UCSD-AML1 (cell line): ENCODE data around the gene ASB18.

Experiments used
- DNase-seq: peaks from one replicate; lab custom pipeline; 2025; ENCODE audit not compliant: unreplicated experiment; lab: John Stamatoyannopoulos, UW

Gene ASB18

DNA sequence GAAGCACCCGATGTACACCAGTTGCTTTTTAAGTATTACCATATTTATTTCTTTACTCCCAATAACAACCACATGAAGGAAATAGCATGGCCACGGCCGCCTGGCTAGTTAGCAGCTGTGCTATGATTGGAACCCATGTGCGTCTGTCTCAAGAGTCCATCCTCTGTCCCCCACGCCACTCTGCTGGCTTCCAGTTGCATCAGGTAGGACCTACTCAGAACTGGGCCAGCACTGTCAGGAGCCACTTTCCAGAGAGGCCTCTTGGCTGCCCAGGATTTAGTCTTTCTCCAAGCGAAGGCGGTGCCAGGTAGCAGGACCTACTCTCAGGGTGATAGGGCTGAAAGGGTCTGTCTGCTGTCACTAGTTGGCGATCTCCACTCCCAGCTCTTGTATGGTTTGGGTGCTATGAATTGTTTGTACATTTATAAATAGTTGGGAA lies 22.1 kb downstream of the ASB18 start:
- no peak for DNase-seq

DNA sequence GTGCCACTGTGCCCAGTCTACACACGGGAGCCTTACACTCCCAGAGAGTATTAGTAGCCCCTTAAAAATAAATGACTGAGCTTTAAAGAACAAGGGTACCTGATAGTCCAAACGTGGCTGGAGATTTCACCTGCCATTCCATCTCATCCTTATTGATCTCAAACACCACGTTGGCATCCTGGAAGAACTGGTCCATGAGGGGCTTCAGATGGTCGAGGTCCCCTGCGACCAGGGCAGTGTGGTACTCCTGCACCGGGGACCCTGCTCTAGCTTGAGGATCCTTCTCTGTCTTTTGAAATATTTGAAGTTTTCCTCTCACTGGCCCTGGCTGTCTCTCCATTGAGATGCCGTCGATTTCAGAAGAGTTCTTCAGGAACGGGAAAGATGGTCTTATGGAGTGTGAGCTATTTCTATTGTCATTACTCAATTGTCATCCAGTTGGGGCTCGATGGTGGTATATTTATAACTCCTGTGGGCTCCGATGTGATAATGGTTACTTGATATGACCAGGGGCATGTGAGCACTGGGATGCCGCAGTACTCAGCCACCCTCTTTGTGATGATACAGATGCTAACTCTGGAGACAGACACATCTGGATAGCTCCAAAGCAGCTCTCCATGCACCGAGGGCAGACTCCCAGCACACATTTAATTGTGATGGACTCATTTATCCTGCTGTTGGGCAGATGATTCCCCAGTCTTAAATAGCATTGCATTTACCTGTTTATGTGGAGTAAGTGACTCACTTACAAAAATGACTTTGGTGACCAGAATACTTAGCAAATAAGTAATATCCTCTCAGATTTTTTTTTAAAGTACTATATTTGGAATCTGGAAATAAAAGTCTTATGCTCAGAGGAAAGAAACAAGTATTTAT lies 22.8 kb downstream of the ASB18 start:
- DNase-seq = no peak

DNA sequence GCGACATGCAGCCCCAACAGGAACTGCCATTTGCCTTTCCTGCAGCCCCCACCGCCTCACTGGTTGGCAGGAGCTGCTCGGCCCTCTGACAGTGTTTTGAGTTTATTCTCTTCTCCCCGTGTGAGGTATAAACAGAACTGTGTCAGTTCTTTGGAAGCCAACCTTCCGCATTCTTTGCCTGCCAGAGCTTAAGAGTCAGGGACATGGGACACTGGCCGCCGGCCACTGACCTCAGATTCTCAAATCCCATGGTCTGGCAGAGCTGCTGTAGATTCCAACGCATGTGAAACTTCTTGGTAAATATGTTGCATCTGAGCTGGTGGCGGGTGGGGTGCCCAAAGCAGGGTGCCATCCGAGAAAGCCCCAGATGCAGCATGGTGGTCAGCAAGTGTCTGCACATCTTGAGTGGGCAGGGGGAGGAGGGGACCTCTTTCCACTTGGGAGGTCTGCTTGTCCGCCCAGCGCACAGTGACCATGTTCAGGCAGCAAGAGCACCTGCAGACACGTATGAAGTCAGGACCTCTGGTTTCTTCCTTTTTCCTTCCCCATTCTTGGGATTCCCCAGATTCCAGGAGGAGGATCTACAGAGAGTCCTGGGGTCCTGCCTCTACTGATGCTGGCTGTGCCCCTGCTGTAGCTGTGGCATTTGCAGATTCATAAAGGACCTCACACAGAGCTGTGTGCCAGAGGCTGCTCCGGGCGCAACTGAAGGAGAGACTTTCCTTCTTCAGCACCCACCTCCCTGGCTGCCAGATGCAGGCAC lies 23.8 kb downstream of the ASB18 start:
- no peak for DNase-seq

DNA sequence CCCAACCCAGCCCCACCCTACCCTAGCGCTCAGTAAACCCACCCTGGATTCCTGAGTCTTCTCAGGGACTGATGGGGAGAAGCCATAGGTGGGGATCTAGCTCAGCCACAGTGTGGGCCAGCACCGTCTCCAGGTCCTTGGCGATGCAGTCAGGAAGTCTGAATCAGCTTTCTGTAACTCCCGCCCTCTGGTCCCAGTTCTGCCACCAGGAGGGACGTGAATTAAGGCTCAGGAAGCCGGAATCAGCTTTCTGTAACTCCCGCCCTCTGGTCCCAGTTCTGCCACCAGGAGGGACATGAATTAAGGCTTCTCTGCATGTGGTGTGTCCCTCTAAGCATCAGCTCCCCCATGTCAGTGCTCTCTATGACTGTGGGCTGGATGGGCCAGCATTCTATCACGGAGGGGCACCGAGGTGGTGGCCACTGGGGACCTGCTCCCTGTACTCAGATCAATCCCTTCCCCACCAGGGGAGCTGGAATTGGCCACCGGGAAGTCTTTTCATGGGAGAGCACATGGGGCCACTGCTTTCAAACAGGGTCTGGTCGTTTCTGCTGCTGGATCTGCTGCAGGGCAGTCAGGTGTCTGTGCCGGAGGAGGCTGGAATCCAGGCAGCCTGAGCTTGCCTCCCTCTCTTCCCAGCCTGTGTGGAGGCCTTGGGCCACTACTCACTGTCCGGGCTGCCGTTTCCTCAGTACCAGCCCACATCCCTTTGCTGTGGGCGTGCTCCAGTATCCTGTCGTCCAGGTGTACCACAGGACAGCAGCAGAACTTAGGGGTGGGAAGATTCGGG lies 24.7 kb downstream of the ASB18 start:
- DNase-seq = no peak

DNA sequence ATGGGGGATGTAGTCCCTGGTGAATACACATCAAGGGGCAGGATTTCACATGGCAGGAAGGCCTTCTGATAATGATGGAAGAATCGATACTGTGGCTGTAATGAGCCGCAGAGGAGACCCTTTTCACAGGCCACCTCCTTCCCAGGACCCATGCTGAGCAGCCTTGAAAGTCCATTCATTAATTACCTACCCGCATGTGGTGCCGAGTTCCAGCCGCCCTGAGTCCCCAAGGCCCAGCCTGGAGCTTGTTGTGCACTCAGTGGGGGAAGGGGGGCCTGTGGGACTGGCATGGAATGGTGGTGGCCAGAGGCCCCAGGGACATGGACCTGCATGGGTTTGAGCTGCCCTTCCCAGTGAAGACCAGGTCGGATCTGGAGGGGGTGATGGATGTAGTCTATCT lies 25.5 kb downstream of the ASB18 start:
- DNase-seq = no peak

DNA sequence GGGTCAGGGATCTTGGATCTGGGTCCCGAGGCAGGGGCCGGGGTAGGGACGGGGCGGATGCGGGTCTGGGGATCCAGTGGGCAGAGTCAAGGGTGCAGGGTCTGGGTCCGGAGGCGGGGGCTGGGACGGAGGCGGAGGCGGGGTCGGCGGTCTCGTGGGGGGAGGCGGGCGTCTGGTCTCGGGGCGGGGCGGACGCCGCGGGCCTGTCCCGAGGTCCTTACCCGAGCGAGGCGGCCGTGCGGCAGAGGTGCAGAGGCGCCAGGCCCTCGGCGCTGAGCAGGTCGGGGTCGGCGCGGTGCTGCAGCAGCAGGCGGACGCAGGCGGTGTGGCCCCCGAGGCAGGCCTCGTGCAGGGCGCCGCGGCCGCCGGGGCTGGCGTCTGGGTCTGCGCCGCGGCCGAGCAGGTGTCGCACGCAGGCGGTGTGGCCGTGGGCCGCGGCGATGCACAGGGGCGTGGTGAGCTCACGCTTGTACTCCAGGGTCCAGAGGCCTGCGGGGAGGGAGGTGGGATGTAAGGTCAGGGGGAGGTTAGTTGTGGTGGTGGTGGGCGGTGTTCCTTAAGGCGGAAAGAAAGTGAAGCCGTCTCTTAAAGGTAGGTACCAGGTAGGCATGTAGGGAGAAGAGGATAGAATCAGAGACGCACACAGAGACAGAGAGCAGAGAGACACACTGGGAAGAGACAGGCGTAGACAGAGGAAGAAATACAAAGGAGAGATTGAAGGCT lies 26.6 kb downstream of the ASB18 start:
- no peak for DNase-seq

DNA sequence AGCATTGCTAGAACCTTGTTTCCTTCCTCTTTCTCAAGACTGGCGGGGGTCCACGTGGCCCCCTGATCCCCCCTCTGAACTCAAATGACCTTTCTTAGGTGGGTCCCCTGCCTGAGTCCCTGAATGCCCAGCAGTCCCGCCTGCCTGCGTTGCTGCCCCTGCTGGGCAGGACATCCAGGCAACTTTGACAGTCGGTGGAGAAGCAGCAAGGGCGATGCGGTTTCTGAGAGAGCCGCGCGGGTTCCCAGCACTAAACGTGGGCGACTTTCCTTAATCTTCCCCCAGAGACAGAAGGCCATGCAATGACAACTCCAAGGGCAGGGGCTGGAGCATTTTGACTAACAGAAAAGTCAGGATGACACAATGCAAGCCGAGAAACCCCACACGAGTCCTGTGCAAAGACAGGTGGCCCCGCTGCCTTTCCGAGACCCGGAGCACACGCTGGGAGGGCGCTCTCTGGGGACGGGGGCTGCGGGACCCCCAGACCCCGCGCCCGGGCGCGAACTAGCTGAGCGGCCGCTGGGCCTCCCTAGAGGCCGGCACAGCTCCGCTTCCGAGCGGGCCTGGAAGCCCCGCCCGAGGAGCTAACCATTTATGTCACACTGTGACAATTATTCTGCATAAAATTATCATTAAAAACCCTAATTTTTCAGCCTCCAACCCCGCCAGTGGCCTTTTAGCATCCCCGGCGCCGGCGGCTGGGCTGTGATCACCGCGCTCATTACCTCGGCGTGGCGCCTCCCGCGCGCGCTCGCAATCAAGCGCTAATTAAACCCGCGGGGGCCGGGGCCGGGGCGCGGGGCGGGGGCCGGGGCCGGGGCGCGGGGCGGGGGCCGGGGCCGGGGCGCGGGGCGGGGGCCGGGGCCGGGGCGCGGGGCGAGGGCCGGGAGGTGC lies 27.4 kb downstream of the ASB18 start:
- DNase-seq = no peak

DNA sequence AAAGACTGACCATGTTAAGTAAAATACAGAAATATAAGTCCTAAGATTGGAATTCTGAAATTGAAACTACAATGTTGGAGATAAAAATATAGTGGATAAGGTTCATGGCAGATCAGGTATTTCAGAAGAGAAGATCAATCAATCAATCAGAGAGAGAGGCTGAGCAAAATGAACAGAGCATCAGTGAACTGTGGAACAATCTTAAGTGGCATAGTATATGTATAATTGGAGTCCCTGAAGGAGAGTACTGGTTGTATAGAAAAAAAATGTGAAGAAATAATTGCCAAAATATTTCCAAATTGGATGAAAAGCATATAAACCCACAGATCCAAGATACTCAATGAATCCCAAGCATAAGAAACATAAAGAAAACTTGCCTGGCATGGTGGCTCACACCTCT lies 35.0 kb downstream of the ASB18 start:
- DNase-seq = no peak

DNA sequence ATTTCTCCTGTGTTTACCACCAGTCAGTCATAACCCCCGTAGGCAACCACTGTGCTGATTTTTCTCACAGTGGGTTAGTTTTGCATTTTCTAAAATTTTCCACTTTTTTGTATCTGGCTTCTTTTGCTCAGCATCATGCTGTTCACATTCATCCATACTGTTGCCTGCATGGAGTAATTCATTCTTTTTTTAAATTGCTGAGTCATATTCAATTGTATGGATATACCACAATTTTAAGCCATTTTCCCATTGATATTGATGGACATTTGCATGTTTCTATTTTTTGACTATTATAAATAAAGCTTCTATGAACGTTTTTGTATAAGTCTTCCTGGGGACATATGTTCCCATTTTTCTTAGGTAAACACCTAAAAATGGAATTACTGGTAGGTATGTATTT lies 40.5 kb downstream of the ASB18 start:
- no peak for DNase-seq

DNA sequence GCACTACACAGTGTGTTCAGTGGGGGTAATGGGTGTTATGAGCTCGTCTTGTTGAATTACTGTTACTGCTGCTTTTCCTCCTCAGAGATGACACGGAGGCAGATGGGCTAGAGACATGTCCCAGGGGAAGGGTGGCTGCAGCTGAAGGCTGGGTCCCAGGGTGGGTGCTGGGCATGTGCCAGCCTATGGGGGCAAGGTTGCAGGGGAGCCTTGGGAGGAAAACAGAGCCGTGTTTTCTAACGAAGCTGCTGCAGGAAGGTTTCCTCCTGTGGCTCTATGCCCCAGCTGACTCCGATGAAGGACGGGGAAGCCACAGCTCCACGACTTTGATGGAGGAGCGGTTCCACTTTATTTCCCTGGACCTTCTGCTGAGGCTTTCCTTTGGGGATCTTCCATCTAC lies 42.4 kb downstream of the ASB18 start:
- no peak for DNase-seq

DNA sequence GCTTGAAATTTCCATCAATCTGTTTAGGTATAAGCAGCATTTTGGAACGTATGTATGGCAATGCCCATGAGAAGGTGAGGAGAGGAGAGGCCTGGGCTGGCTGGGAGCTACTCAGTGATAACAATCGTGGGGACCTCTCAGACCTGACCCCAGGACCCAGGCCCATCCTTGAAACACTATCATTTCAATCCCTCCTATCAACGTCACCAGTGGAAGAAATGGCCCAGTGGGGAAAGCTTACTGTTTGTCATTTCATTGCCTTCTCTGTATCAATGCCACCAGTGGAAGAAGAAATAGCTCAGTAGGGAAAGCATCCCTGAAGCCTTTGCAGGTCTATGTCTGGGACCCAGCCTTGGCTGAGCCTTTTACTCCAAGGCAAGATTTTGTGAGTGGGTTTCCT lies 44.8 kb downstream of the ASB18 start:
- DNase-seq = no peak

DNA sequence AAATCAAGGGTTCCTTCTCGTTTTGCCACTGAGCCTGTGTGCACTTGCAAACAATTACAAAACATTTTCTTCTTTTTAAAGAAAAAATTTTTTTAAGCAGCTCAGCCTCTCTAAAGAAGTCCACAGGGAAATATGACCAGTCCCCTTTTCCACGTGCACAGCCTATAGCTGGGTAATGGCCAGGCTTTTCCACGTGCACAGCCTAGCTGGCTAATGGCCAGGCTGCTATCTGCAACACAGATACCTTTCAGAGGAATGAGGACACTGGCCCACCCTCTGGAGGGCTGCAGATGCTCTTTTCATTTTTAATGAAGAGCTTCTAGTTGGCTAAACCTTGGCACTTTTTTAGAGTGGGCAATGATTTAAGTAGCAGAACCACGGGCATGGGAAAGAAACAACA lies 46.3 kb downstream of the ASB18 start:
- no peak for DNase-seq

DNA sequence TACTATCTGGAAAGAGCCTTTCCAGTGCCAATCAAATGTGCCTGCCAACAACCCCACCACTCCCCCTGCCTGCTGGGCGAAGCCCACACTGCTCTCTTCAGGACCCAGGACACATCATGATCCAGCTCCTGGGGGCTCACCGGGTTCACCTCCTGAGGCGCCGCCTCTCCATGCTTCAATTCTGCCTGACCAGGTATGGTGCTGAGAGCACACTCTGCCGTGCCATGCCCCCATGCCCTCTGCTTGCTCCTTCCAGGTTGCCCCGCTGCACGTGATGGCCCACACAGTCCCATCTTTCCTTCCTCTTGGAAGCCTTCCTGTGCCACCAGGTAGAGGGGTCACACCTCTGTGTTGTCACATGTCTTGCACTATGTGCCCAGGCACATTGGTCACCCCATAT lies 47.5 kb downstream of the ASB18 start:
- no peak for DNase-seq

DNA sequence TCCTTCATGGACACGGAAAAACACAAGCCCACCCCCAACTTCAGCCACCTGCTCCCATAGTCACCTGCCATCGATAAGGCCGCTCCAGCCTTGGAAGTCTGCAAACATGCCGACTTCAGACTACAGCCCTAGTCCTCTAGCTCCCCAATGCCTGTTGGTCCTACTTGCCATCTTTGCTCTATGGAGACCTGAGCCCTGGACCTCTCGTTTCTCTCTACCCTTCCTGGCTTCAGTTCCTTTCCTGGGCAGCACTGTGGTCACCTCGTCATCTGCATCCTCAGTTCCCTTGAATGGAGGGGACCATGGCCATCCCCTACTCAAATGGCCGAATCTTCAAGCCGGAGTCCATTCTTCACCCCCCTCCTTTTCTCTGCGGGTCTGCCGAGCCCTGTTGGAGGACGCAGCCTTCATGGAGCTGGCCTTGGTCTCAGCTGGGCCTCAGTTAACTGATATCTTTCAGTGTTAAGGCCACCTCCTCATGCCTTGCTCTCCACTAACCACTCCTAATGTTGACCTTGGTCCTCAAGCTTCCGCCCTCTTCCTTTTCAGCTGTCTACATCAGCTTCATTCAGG lies 48.4 kb downstream of the ASB18 start:
- DNase-seq = no peak

DNA sequence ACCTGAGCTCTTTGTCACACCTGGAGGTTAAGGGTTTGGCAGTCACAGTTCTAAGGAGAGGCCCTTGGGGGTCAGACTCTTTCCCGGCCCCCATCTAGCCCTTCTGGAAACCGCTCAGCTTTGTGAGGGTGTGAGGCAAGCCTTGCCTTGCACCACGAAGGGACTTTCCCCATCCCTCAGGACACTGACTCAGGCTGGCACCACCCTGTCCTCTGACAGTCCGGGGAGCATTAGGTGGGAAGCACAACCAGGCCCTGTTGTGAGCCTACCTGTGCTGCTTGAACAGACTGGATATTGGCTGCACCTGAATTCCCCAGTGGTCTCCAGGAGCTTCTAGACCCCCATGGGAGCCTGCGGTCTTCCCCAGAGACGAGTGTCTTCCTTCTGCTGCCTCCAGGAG lies 49.0 kb downstream of the ASB18 start:
- no peak for DNase-seq

DNA sequence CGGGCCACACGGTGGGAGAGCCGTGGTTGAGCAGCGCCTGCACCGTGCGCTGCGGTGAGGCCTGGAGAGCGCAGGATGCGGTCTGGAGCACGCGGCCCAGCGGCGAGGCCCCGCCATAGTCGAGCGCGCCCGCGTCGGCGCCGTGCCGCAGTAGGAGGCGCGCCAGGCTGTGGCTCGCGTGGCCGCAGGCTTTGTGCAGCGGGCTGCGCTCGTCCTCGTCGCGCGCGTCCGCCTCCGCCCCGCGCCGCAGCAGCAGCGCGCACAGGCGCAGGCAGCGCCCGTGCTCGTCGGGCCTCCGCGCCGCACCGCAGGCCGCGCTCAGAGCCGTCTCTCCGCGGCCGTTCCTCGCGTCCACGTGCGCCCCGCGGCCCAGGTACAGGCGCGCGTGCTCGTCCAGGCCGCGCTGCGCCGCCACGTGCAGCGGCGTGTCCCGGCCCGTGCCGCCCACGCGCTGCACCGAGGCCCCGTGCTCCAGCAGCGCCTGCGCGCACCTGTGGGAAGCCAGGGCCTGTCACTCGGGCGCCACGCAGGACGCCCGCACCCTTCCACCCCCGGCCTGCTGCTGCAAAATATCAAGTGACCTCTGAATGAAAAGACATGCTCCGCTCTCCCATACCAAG lies 49.7 kb downstream of the ASB18 start:
- no peak for DNase-seq

DNA sequence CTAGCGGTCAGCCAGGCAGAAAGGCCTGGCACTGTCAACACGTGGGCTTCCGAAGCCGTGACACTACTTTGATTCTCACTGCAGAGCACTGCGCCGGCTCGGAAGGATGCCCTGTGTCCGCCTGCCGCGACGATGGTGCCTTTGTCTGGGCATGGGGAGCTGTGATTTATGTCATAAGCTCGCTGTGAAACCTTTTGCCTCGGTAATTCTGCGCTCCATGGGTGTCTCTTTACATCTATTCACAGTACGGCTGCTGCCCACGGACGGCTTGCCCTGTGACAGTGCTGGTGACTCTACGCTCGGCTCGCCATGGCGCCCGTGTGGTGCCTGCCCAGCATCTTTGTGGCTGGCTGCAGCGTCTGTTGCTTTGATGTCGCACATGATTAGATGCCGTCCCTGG lies 52.9 kb downstream of the ASB18 start:
- DNase-seq = no peak

DNA sequence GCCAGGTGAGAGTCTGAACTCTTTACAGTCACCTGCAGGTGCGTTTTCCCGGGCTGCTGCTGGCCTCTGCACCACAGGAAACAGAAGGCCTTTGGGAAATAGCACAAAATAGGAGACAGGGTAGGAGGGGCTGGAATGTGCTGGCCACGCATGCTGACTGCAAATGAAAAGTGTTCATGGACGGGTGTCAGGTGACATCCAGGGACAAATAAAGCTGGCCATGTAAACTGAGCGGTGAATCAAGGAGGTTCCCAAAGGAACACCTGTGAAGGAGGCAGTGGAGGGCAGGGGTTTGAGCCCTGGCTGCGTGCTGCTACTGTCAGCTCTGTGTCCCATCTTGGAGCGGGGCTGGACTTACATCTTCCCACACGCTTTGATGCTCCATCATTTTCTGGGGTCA lies 53.7 kb downstream of the ASB18 start:
- DNase-seq = no peak

DNA sequence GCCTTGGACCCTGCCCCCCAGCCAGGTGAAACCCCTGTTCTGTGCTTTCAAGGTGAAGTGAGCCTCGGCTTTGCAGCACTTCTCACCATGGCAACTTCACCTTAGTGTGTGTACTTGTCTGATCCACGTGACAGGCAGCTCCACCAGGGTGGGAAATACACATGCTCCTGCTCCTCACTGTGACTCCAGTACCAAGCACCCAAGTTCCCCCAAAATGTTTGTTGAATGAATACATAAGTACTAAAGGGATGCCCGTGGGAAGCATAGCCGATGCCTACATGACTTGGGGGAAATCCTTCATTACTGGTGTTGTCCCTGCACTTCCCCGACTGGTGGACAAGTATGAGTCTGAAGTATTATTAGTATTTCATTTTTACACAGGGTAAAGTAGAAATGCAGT lies 54.2 kb downstream of the ASB18 start:
- no peak for DNase-seq
